Posterior cingulate gyrus (tissue), 11 donors: ENCODE measurements around the gene OLR1.
A peak's percentile ranks its signal among the peaks of the same experiment; 100 is the strongest.

Experiments used
- DNase-seq, 10 donors: peaks; one replicate each; pipeline versions ENCODE4 v3.0.0 to v3.0.0-alpha.2; 2020 to 2021; ENCODE audit warnings: mixed read lengths in 3 of 10
- intact Hi-C: fragments of 100-400 bp; cut with DNase I; formaldehyde crosslinking; loops from one replicate; pipeline ENCODE4 v1.15.1; 2023

The OLR1 gene

DNA sequence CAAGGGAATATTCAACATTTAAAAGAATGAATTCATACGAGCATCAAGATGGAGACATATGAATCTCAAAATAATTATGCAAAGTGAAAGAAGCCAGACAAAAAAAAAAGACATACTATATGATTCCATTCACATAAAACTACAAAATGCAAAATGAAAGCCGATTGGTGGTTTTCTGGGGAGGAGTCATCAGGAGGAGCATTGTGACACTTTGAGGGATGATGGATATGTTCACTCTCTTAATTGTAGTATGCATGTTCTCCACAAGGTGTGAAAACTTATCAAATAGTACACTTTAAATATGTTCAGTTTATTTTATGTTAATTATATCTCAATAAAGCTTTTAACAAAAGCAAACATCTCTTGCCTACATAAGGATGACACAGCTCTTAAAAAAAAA, 13.5 kb downstream of the OLR1 start:
- DNase-seq = no peak
- intact Hi-C loops = no loop called here

DNA sequence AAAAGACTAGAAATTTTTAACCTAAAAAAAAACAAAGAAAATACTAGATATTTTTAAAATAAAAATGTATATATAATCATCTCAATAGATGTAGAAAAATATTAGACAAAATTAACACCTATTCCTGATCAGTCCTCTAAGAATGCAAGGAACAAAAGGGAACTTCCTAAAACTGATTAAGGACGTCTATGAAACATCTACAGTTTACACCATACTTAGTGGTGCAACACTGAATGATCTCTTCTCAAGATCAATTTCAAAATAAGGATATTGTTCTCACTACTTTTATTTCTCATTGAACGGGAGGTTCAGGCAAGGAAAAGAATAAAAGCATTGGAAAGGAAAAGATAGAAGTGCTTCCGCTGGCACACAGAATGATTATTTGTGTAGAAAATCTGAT, 16.0 kb downstream of the OLR1 start:
- intact Hi-C loops = no loop called here
- DNase-seq = no peak

DNA sequence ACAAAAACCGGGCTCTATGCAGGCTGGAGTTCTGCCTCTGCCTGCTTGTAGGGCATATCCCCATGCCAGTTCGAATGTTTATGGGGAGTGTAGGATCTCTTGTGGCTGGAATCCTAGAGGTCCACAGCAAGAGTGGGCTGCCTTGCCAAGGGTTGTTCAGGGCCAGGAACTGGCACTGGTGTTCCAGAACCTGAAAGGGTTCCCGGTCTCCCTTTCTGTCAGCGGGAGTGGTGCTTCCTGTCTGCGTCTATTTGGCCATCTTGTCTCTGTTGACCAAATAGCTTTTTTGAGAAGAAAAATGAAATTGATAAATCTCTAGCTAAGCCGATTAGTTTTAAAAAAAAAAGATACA, 17.8 kb downstream of the OLR1 start:
- intact Hi-C loops = loop anchor here (5.0 kb wide), 1 partner anchor 348 kb away; no protein-coding TSS in a partner anchor

DNA sequence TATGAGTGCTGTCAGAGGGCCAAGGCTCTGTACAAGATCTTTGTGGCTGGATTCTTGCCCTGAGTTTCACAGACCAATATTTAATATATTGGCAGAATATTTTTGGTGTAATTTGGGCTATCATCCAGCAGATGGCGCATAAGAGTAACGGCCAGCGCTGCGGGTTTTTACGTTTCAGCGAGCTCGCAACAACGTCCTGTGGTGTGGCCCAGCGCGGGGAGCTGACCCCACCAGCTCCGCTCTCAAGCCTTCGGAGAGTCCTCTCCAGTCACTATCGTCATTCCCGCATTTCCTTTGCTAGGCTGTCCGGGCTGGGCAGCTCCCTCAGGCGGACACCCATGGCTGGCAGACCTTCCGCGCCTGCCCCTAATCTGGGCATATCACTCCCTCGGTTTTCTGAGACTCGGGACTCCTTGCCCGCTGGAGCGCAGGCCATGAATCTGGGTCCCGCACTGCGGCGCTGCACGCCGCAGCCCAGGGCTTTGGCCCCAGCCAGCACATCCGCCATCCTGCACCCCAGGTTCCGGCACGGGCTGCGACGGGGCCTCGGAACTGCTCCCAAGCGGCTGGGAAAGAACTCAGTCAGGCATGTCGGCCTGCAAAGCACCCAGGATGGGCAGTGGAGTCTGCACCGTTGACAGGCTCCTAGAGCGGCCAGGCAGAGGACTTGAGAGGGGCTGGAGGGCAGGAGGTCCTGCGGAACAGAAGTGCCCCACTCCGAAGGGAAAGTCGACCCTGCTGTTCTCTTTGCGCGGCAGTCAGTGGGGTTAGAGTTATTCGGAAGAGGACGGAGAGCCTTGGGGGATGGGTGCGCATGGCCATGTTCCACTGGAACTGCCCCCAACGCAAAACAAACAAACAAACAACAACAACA, 18.4 kb downstream of the OLR1 start:
- DNase-seq = peak; percentile 55 to 95 (median 73)
- intact Hi-C loops = loop anchor here (1.0 to 5.0 kb wide), 2 partner anchors 37 to 349 kb away; no protein-coding TSS in a partner anchor

More for the DNA sequence above, 17.8 kb downstream of the OLR1 start:
- DNase-seq = no peak

DNA sequence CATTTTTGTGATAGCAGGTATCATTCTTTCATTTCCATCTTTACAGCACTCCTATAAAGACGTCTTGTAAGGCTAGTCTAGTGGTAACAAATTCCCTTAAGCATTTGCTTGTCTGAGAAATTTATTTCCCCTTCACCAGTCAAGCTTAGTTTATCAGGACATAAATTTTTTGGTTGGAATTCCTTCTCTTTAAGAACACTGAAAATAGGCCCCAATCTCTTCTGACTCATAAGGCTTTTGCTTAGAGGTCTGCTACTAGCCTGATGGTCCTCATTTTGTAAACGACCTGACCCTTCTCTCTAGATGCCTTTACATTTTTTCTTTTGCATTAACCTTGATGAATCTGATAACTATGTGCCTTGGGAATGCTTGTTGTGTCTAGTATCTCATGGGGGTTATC, 20.3 kb downstream of the OLR1 start:
- no peak for DNase-seq
- intact Hi-C loops = loop anchor here (5.0 kb wide), 1 partner anchor 351 kb away; no protein-coding TSS in a partner anchor

DNA sequence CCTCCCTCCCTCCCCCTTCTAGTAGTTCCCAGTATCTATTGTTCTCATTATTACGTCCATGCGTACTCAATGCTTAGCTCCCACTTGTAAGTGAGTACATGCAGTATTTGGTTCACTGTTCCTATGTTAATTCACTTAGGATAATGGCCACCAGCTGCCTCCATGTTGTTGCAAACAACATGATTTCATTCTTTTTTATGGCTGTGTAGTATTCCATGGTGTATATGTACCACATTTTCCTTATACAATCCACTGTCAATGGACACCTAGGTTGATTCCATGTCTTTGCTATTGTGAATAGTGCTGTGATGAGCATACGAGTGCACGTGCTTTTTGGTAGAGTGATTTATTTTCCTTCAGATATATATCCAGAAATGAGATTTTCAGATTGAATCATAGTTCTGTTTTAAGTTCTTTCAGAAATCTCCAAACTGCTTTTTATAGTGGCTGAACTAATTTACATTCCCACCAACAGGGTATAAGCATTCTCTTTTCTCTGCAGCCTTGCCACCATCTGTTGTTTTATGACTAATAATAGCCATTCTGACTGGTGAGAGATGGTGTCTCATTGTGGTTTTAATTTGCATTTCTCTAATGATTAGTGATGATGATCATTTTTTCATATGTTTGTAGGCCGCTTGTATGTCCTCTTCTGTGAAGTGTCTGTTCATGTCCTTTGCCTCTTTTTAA, 24.1 kb downstream of the OLR1 start:
- no peak for DNase-seq
- intact Hi-C loops = no loop called here

DNA sequence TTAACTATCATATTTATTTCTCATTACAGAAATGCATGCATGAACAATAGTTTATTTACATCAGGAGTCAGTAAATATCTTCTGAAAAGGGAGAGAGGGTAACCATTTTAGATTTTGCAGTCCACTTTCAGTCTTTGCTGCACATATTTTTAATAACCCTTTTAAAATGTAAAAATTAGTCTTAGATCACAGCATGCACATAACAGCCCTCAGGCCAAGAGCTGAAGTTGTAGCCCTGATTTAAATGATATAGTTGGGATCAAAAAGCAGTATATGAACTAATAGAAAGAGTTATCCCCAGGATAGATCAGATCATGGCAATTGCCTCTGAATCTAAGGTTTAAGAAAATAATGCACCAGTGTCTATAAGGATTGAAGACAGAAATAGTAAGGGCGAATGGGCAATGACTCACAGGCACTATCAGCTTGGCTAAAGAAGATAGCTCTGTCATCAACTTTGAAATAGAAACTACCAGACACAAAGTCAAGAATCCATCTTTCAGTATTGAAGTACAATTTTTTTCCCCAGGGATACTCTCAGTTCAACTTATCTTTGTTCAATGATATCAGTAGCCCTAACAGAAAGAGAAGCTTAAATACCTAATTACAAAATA, 28.8 kb downstream of the OLR1 start:
- no peak for DNase-seq
- intact Hi-C loops = loop anchor here (2.0 kb wide), 1 partner anchor 132 kb away; the partner anchor contains the start of gene CLEC12B

DNA sequence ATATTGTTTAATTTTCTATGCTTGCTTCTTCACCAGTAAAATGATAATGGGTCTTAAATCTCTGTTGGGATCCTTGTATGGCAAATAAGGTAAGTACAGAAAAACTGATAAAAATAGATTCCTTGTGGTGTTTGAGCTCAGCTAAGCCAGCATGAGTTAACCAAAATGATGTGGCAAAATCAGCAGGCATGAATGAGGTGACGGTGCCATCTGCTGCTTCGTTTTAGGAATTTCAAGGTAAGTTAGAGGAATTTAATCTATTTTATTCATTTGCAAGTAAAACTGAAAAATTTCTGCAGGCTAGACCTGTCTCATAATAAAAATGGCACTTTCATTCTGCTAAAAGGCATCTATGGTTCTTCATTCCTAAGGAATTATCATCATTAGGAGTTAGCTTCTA, 31.9 kb downstream of the OLR1 start:
- peak in 6 of 10 donors; percentile 16 to 84 (median 32) for DNase-seq
- intact Hi-C loops = loop anchor here (2.0 kb wide), 1 partner anchor 389 kb away; no protein-coding TSS in a partner anchor

DNA sequence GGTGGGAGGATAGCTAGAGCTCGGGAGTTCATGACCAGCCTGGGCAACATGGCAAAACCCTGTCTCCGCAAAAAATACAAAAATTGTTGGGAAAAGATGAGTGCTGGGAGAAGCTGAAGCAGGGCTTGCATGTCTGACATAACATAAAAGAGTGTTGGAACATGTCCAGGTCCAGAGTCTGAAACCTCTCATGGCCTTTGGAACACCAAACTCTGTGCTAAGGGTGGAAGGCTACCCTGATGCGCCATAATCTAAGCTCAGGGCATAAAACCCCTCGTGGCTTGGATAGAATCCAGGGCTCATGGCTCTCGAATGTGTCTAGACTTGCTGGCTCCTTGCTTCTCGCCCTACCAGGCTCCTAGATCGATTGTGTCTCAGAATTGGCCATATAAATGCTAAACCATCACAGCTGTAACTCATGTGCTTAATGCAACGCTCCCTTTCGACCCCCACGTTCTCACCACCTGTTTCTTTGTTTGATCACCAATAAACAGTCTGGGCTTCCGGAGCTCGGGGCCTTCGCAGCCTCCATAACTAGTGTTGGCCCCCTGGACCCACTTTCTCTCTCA, 35.2 kb downstream of the OLR1 start:
- no peak for DNase-seq
- intact Hi-C loops = loop anchor here (5.0 kb wide), 1 partner anchor 104 kb away; the partner anchor contains the start of gene CLEC9A

DNA sequence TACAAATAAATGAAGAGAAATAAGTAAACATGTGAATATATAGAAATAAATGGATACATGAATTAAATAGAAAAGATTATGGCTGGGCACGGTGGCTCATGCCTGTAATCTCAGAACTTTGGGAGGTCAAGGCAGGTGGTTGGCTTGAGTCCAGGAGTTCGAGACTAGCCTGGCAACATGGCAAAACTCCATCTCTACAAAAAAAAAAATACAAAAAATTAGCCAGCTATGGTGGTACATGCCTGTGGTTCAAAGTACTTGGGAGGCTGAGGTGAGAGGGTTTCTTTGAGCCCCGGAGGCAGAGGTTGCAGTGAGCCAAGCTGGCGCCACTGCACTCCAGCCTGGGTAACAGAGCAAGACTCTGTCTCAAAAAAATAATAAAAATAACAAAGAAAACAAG, 36.8 kb downstream of the OLR1 start:
- no peak for DNase-seq
- intact Hi-C loops = loop anchor here (5.0 kb wide), 1 partner anchor 103 kb away; the partner anchor contains the start of gene CLEC9A

DNA sequence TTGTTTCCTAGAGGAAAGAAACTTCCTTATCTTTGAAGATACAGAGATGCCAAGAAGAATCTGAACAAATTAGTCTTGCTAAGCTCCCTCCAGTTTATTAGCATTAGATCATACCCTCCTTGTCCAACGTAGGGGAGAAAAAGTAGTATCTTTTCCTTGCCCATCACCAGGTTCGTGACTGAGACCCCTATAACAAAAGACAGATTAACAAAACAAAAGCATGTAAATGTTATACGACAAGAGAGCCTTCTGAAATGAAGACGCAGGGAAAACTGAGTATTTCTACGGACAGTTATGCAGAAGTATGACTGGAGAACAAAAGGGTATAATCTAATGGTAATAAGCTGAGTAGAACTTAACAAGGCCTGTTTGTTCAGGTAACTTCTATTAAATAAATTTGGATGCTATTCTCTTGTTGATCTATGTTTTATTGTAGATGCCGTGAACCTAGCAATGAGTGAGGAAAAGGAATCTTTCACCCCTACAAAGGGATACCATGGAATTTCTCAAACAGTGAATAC, 39.0 kb downstream of the OLR1 start:
- intact Hi-C loops = no loop called here
- DNase-seq = no peak

DNA sequence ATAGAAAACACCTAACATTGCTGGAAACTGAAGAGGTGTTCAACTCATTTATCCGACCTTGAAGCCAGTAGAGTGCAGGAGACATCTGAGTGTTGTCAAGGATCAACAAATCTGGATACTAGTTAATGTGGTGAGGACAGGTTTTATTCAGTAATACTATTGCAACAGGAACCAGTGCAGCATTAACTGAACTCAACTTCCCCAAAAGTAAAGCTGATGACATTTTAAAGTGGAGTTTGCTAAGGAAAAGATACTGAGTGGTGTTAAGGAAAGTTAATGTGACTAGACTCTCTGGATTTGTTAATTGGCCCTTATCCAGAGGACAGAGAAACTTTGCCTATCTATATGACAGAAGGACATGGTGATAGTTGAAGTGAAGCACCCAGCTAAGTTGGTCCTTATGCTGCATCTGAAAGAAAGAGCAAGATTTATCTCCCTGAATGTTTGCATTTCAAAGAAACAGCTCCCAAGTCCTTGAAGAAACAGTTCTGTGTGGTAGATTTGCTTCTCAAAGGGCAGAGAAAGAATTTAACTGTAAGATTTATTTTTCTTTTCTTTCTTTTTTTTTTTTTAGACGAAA, 40.7 kb downstream of the OLR1 start:
- no peak for DNase-seq
- intact Hi-C loops = no loop called here

DNA sequence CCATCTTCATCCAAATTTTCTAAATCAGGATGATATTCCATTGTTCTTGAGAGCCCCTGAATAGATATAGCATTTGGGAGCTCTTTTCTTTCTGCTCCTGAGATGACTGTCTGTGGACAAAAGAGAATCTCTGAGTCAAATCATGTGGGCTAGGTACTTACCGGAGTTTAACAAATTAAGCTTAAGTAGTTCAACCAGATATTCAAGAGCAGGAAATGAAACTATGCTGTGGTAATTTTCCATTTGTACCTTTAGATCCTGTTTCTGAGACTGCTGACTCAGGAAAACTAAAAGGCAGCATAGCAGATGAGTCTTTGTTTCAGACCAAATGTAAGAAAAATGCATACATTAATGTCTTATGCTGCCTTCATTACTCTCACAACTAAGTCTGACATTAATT, 41.9 kb downstream of the OLR1 start, which contains the start of gene CLEC7A:
Gene CLEC7A, minus strand, starts transcription at position 158 of the 400 bp plus-strand sequence. Its CDS starts 117 bp downstream, at position 41.
- intact Hi-C loops = no loop called here

DNA sequence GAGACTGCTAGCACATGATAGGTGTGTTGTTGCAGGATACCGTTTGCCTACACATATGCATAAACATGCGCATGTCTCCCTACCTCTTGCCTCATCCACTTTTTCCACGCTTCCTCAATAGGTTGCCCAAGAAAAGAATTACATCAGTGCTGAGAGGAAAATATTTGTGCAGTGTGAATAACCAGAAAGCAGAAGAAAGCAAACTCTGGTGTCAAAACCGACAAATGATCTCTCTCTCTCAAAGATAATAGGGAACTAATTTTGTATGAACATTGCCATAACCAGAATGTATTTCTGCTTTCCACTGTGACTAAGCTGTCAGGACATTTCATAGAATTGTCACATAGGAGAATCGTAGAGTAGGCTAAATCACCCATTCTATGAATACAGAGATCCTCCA, 43.2 kb downstream of the OLR1 start:
- intact Hi-C loops = no loop called here

More for the DNA sequence above, 41.9 kb downstream of the OLR1 start, which contains the start of gene CLEC7A:
- no peak for DNase-seq

DNA sequence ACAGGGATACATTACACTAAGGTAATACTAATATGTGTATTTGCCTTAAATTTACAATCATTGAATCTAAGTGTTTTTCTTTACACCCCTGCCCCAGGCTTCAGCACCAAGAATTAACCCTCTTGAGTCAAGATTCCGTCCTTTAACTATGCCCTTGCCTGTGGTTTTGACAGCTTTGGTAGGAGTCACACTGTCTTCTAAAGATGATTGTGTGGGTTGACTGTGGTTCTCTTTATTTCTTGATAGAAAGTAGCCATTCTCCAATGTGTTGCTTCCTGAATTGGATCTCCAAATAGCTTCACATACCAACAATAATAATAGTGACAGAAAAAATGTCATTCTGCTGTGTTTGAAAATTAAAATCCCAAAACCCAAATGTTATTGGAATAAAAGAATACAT, 45.5 kb downstream of the OLR1 start:
- DNase-seq = no peak
- intact Hi-C loops = no loop called here

More for the DNA sequence above, 43.2 kb downstream of the OLR1 start:
- DNase-seq = no peak

DNA sequence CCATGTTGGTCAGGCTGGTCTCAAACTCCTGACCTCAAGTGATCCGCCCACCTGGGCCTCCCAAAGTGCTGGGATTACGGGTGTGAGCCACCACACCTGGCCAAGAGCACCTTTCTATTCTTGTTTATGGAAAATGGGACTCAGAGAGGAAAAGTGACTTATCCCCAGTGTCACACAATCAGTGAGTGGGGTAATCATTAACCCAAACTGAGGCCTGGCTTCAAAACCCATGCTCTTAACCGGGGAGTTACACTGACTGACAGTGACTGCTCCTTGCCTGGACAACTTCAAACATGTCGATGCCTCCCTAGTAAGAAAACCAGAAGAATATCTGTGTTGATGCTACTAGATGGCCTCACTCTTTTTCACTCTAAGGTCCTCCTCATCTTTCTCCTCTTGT, 49.2 kb downstream of the OLR1 start:
- intact Hi-C loops = no loop called here
- no peak for DNase-seq

DNA sequence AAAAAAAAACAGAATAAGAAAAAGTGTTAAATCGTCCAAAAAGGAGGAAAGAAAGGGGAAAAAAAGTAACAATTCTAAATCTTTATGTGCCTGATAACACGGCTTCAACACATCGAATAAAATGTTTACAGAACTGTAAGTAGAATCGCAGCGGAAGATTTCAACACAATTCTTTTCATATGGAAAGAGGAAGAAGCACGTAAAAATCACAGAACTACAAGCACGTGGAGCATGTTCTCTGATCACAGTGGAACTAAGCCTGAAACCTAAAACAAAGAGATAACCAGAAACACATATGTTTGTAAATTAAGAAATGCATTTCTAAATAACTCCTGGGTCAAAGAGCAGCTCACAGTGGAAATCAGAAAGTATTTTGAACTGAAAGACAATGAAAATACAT, 50.7 kb downstream of the OLR1 start:
- no peak for DNase-seq
- intact Hi-C loops = no loop called here

DNA sequence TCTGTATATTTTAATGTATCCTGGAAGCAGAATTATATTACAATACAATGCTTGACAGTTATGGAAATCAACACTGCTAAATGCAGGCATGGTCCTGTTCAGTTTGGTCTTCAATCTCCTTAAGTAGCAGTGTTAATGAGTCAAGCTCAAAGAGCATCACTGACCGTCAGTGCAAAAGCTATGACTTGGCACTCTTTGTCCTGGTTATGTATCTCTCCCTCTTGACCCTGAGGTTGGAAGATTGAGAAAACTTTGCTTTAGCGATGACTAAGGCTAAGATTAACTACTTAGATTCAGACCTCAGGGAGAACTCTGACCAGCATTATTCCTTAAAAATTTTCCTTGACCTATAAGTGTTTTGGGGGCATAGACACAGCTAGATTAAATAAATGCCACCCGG, 52.9 kb downstream of the OLR1 start:
- intact Hi-C loops = no loop called here
- DNase-seq = no peak

DNA sequence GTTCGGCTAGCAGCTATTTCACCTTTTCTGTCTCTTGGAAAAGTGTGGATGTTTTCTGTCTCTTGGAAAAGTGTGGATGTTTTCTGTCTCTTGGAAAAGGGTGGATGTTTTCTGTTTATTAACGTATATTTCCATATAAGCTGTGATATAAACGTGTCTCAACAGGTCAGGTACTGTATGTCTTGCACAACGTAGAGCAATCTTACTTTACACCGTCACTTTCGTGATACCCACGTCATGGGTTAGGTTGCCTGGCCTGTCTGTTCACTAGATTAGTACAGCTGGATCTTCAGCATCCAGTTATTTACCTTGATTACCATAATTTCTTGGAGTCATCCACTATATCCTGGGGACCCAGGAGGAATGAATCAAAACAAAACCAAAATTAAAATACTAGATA, 56.0 kb downstream of the OLR1 start:
- no peak for DNase-seq
- intact Hi-C loops = no loop called here

DNA sequence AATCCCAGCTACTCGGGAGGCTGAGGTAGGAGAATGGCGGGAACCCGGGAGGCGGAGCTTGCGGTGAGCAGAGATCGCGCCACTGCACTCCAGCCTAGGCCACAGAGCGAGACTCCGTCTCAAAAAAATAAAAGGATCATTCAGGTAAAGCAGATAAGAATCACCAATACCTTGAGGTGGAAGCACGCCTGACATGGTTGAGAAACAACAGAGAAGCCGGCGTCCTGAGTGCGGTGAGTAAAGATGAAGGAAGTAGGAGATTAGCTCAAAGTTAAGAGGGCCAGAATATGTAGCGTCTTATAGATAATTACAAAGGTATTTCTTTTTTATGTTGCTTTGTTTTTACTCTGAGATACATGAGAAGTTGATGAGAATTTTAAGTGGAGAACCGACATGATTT, 56.6 kb downstream of the OLR1 start:
- intact Hi-C loops = no loop called here
- DNase-seq = no peak
